ENCODE measurements around the gene CDK8.
"Not testable (repeated sequence)": the region's sequence is repeated elsewhere in the genome, so short reads cannot be mapped to it uniquely, and the experiment has no call there.

The CDK8 gene

DNA sequence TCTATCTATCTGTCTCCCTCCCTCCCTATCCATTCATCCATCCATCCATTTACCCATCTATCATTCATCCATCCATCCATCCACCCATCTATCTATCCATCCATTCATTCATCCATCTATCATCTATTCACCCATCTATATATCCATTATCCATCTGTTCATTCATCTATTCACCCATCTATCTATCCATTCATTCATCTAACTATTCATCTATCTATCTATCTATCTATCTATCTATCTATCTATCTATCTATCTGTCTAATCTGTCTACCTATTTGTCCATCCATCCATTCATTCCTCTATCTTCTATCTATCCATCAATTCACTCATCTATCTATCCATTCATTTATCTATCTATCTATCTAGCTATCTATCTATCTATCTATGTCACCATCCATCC lies 4.4 kb upstream of the CDK8 start:
- no peaks in the 10 kb centered on the region for H3K27me3 ChIP-seq
- H3K27ac ChIP-seq = no peak overlapping the region
- no peak overlapping the region for H3K4me2 ChIP-seq
- no peak for TF ChIP-seq Cebpa-rat (IDR thresholded peaks at IDR 0.05)
- peaks cover 4% of the 10 kb centered on the region; the same call in 1 of the 2 replicates for H3K4me1 ChIP-seq
- no peaks in the 10 kb centered on the region for H3K9me3 ChIP-seq
- no peaks in the 10 kb centered on the region for H3K36me3 ChIP-seq
- H4K20me1 ChIP-seq = peaks cover under 1% of the 10 kb centered on the region; the same call in 1 of the 2 replicates
- H3K4me3 ChIP-seq = no peak overlapping the region
- H3K9ac ChIP-seq = no peak overlapping the region

DNA sequence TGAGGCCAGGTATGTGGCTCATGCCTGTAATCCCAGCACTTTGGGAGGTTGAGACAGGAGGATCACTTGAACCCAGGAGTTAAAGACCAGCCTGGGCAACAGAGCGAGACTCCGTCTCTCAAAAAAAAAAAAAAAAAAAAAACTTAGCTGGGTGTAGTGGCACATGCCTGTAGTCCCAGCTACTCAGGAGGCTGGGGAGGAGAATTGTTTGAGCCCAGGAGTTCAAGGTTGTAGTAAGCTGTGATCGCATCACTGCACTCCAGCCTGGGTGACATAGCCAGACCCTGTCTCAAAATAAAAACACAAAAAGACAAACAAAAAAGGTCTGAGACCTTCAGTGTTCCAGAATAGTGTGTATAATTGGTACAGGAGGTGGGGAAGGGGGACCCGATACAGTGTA lies 1.9 kb upstream of the CDK8 start:
- H3K27me3 ChIP-seq, H3K4me2 ChIP-seq, H3K9me3 ChIP-seq, H3K9ac ChIP-seq, H3K27ac ChIP-seq, H3K36me3 ChIP-seq, H3K4me3 ChIP-seq: not testable (repeated sequence)
- Histone ChIP-seq H4K20me1 (peaks cover 25% of the 10 kb centered on the region), H3K4me1 (peaks cover 19% of the 10 kb centered on the region)

DNA sequence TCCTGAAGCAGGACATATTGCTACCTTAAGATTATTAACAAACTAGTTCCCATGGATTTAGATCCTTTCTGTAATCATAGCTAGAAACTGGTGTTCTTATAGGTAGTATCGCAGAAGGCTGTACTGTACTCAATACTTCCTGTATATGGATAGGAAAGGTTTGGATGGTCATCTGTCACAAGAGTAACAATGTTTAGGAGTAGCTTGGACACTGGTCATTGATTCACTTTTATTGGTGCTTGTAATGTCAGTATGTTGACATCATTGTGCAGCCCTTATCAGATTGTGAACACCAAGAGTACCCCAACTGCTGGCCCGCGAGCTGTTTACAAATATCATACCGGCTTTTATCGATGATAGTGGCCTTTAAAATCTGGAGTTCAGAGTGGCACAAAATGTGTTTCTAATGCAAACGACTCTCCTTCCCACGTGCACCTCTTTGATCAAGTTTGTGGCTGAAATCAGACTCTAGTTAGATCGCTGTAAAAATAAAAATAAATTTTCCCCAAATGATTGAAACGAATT lies 605 bp upstream of the CDK8 start:
- Histone ChIP-seq H4K20me1 (peaks cover 38% of the 10 kb centered on the region), H3K4me1 (peaks cover 19% of the 10 kb centered on the region), H3K4me3 (peak overlapping the region; percentile 93), H3K36me3 (no peaks in the 10 kb centered on the region), H3K9ac (peak overlapping the region; percentile 89), H3K4me2 (peak overlapping the region; percentile 52), H3K27ac (peak overlapping the region; percentile 95), H3K9me3 (no peaks in the 10 kb centered on the region), H3K27me3 (no peaks in the 10 kb centered on the region)
- no peak for TF ChIP-seq Cebpa-rat (IDR thresholded peaks at IDR 0.05)

DNA sequence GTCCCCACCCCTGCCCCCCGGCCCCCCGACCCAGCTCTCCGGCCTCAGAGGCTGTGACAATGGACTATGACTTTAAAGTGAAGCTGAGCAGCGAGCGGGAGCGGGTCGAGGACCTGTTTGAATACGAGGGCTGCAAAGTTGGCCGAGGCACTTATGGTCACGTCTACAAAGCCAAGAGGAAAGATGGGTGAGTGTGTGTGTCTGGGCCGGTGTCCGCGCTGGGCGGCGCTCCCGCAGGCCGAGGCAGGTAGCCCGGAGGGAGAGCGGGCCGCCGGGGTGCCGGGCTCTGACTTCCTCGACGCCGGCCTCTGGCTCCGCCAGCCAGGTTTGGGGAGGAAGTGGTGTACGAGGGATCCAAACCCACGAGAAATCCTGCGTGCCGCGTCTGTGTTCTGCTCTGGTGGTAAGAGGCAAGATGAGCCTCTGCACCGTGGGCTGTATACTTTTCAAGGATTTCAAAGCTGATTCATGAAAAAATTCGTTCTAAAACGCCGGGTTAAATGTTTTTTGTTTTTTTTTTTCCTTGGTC lies 718 bp downstream of the CDK8 start:
- Histone ChIP-seq H3K4me3 (peak overlapping the region; percentile 93), H3K9me3 (no peaks in the 10 kb centered on the region), H3K4me1 (peaks cover 19% of the 10 kb centered on the region), H3K27ac (peak overlapping the region; percentile 95), H4K20me1 (peaks cover 52% of the 10 kb centered on the region), H3K9ac (peak overlapping the region; percentile 89), H3K27me3 (no peaks in the 10 kb centered on the region), H3K4me2 (peak overlapping the region; percentile 86), H3K36me3 (no peaks in the 10 kb centered on the region)
- TF ChIP-seq Cebpa-rat (IDR thresholded peaks at IDR 0.05) = no peak

DNA sequence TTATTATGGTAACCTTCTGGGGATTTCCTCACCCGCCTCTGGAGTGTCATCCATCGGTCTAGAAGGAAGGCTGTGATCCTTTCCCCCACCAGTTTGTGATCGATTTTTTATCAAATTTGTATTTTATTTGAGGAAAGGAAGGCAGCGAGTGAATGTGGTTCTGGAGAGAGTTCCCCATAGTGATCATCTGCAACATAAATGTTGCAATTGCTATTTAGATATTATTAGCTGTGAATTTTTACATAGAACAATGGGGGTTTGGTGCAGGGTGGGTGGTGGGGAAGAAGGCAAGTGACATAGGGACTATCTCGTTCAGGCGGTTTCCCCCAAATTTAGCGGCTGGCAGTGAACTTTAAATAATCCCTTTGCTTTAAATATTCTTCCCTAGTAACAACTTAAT lies 1.2 kb downstream of the CDK8 start:
- Histone ChIP-seq H3K4me3 (peak overlapping the region; percentile 93), H3K4me2 (peak overlapping the region; percentile 86), H3K9me3 (no peaks in the 10 kb centered on the region), H3K27ac (peak overlapping the region; percentile 95), H3K27me3 (no peaks in the 10 kb centered on the region), H3K9ac (peak overlapping the region; percentile 89), H3K36me3 (no peaks in the 10 kb centered on the region), H4K20me1 (peaks cover 56% of the 10 kb centered on the region), H3K4me1 (peaks cover 19% of the 10 kb centered on the region)
- no peak for TF ChIP-seq Cebpa-rat (IDR thresholded peaks at IDR 0.05)

DNA sequence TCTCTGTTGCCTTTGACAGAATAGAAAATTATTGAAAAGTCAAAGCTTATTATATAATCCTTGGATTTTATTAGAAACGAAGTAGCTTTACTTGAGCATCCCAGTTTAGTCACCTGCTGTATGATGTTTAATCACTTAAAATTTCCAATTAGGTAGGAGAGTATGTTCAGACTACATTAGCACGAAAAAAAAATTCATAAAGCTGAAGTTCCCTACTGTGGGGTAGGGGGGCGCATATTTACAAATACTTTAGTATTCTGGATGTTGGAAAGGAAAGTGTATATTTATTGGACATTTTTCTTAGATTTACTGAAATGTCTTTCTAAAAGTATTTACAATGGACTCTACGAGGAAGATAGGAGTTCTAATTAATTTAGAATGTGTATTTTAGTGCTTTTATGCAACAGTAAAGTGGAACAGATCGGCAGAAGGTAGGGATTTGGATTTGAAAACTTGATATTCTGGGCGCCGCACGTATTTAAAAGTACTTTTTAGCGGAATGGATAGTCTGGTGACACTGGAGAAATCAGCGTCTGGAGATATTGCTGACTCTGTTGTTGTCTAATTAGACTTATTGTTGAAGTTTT lies 1.9 kb downstream of the CDK8 start:
- TF ChIP-seq Cebpa-rat (IDR thresholded peaks at IDR 0.05) = no peak
- Histone ChIP-seq H3K4me3 (peak overlapping the region; percentile 93), H3K27me3 (no peaks in the 10 kb centered on the region), H3K9ac (peak overlapping the region; percentile 89; the same call in 1 of the 2 replicates), H4K20me1 (peaks cover 63% of the 10 kb centered on the region), H3K27ac (no peak overlapping the region), H3K4me2 (peak overlapping the region; percentile 86), H3K4me1 (peaks cover 19% of the 10 kb centered on the region), H3K36me3 (no peaks in the 10 kb centered on the region), H3K9me3 (no peaks in the 10 kb centered on the region)

DNA sequence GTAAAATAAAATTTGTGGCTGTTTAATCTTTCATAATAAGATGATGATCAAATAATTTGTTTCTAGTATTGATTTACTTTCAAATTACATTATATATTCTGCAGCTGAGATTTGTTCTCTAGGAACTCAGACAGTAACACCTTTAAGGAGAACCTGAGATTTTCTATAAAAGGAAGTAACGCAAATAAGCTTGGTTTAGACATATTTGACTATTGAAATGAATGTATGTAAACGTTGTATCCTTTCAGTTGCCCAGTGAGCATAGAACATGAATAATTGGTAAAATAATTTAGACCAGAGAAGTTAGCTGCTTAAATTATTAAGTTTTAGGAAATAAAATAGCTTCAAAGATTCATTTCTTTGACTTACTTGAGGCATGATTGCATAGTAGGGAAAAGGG lies 3.1 kb downstream of the CDK8 start:
- Histone ChIP-seq H3K9ac (no peak overlapping the region), H3K4me1 (peaks cover 19% of the 10 kb centered on the region), H3K27me3 (no peaks in the 10 kb centered on the region), H3K27ac (no peak overlapping the region), H4K20me1 (peaks cover 76% of the 10 kb centered on the region), H3K4me3 (no peak overlapping the region), H3K9me3 (no peaks in the 10 kb centered on the region; the same call in 1 of the 2 replicates), H3K4me2 (no peak overlapping the region), H3K36me3 (no peaks in the 10 kb centered on the region)
- no peak for TF ChIP-seq Cebpa-rat (IDR thresholded peaks at IDR 0.05)

DNA sequence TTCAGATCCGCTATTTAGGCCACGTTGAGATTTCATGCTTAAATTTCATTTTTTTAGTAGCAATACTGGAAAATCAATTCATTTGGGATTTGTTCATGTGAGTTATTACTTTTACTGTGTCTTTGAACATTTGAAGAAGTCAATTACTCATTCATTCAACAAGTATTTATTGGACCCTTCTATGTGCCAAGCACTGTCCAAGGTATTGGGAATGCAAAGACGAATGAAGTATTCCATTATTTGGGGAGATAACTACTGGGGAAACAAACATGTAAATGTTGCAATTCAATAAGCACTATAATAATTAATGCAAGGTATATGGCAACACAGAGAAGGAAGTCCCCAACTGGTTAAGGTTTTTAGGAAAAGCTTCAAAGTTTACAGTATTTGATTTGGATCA lies 5.7 kb downstream of the CDK8 start:
- Histone ChIP-seq H4K20me1 (peaks cover 84% of the 10 kb centered on the region), H3K27me3 (no peaks in the 10 kb centered on the region)

DNA sequence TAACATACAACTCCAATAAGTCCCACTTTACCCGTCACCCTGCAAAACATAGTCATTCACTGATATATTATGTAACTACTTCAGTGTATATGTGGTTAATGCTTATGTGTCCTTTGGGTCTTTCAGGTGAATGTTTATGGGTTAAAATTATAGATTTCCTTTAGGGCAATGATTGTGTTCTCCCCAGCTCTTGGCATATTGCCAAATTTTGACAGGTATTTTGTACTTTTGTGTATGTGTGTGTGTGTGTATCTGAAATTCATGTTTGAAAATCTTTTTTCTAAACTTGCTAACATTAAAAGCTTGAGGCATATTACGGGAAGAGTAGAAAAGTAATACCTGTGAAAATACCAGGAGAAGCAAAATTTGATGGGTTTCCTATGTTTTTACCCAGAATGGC lies 8.2 kb downstream of the CDK8 start:
- H3K9me3 ChIP-seq = peaks cover 12% of the 10 kb centered on the region
- no peak overlapping the region for H3K4me2 ChIP-seq
- no peaks in the 10 kb centered on the region for H3K36me3 ChIP-seq
- H3K4me3 ChIP-seq = no peak overlapping the region
- no peaks in the 10 kb centered on the region for H3K4me1 ChIP-seq
- no peak overlapping the region for H3K27ac ChIP-seq
- peaks cover 84% of the 10 kb centered on the region for H4K20me1 ChIP-seq
- H3K9ac ChIP-seq = no peak overlapping the region
- TF ChIP-seq Cebpa-rat (IDR thresholded peaks at IDR 0.05) = no peak
- H3K27me3 ChIP-seq = no peaks in the 10 kb centered on the region

More for the DNA sequence above, 5.7 kb downstream of the CDK8 start:
- peaks cover 15% of the 10 kb centered on the region for H3K4me1 ChIP-seq
- peaks cover 12% of the 10 kb centered on the region for H3K9me3 ChIP-seq
- TF ChIP-seq Cebpa-rat (IDR thresholded peaks at IDR 0.05) = no peak
- H3K9ac ChIP-seq = no peak overlapping the region
- H3K4me3 ChIP-seq = no peak overlapping the region
- H3K4me2 ChIP-seq = no peak overlapping the region
- no peak overlapping the region for H3K27ac ChIP-seq
- no peaks in the 10 kb centered on the region for H3K36me3 ChIP-seq

DNA sequence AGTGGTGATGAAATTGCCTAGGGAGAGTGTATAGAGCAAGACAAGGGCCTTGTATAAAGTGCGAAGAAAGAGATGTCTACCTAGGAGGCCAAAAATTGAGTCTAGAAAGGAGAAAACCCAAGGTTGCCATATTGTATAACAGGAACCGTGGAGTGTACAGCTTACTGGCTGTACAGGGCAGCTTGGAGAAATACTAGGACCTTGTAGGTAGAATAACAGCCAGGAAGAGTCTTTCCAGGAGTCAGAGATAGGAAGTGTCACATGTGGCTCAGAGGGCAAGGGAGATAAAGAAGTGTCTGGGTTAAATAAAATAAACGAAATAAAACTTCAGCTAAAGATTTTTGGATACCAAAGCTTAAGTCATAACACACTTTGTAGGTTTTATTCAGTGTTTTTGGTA lies 12.4 kb downstream of the CDK8 start:
- peaks cover 84% of the 10 kb centered on the region for H4K20me1 ChIP-seq

More for the DNA sequence above, 12.4 kb downstream of the CDK8 start:
- no peaks in the 10 kb centered on the region for H3K27me3 ChIP-seq
- no peak overlapping the region for H3K27ac ChIP-seq
- H3K9me3 ChIP-seq = peaks cover 12% of the 10 kb centered on the region
- no peak overlapping the region for H3K4me3 ChIP-seq
- no peak overlapping the region for H3K4me2 ChIP-seq
- H3K4me1 ChIP-seq = no peaks in the 10 kb centered on the region
- H3K36me3 ChIP-seq = no peaks in the 10 kb centered on the region
- no peak overlapping the region for H3K9ac ChIP-seq
- no peak for TF ChIP-seq Cebpa-rat (IDR thresholded peaks at IDR 0.05)

Data from BLaER1 (cell line).